Sigmoid colon (tissue), 4 donors: ENCODE data around the gene PHF23.

Experiments
- EP300 ChIP-seq, 4 donors: sonication (generic); formaldehyde crosslinking; IDR thresholded peaks; one replicate each; pipeline ENCODE4 v1.6.1; 2017; ENCODE audit warnings: antibody characterized with exemption in 4 of 4
- POLR2A ChIP-seq, 2 donors: fragments of 450-650 bp; IDR thresholded peaks; one replicate each; pipeline ENCODE4 v1.6.1; 2016; ENCODE audit warnings: antibody characterized with exemption in 2 of 2, mild to moderate bottlenecking in 2 of 2, moderate library complexity in 2 of 2
- TF ChIP-seq, protein P1 (sequence below), 4 experiments: fragments of 450-650 bp in 3 of 4; fragments of 200-600 bp in 1 of 4; IDR thresholded peaks; one replicate each; pipeline ENCODE4 v1.5.1; 2016 to 2019; ENCODE audit warnings: antibody characterized with exemption in 4 of 4, mild to moderate bottlenecking in 3 of 4, moderate library complexity in 2 of 4

DNA sequence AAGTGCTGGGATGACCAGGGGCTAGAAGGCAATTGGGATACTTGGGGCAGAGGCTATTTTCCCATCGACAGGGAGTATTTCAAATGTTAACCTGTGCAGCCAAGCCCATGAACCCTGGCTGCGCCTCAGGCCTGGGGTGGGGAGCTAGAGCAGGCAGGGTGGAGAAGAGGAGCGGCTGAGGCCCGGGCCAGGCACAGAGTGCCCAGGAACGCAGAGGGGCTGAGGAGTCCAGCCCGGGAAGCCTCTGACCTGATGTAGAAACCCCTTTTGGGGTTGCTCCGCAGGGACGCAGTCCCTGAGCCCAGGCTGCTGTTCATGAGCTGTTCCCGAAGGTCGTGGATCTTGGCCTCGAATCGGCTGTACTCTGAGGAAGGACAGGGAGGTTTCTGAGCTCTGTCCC lies 43.3 kb downstream of the PHF23 start:
- TF ChIP-seq EP300 (IDR thresholded peaks at IDR 0.05) (no peak), POLR2A (IDR thresholded peaks at IDR 0.05) (no peak)
- TF ChIP-seq, protein P1, sequence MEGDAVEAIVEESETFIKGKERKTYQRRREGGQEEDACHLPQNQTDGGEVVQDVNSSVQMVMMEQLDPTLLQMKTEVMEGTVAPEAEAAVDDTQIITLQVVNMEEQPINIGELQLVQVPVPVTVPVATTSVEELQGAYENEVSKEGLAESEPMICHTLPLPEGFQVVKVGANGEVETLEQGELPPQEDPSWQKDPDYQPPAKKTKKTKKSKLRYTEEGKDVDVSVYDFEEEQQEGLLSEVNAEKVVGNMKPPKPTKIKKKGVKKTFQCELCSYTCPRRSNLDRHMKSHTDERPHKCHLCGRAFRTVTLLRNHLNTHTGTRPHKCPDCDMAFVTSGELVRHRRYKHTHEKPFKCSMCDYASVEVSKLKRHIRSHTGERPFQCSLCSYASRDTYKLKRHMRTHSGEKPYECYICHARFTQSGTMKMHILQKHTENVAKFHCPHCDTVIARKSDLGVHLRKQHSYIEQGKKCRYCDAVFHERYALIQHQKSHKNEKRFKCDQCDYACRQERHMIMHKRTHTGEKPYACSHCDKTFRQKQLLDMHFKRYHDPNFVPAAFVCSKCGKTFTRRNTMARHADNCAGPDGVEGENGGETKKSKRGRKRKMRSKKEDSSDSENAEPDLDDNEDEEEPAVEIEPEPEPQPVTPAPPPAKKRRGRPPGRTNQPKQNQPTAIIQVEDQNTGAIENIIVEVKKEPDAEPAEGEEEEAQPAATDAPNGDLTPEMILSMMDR (IDR thresholded peaks at IDR 0.05), result no peak
